Ovary (tissue), 9 donors: Measurements from ENCODE around the gene UST. TPM values are rescaled to one million over a fixed set of nuclear protein-coding genes. Genes with fewer than 3 reads are reported as not detected.

Source experiments
- DNase-seq, 5 donors: peaks; one replicate each; pipeline ENCODE4 v3.0.0-alpha.2; 2019 to 2020
- H3K27ac ChIP-seq, 2 donors: fragments of 200-600 bp; one replicate each; pipeline versions ENCODE4 v1.5.1 to v1.8.0; 2019 to 2022
- H3K27me3 ChIP-seq: fragments of 200-600 bp; one replicate; pipeline ENCODE4 v1.8.0; 2022
- H3K36me3 ChIP-seq: fragments of 200-600 bp; sonication (generic); one replicate; pipeline ENCODE4 v1.5.1; 2019
- H3K4me1 ChIP-seq: one replicate; pipeline ENCODE4 v1.8.1; 2013; ENCODE audit warnings: mild to moderate bottlenecking, moderate library complexity; ENCODE audit not compliant: insufficient read depth
- H3K4me3 ChIP-seq: fragments of 200-600 bp; sonication (generic); one replicate; pipeline ENCODE4 v1.5.1; 2017
- H3K9me3 ChIP-seq, 2 donors: fragments of 200-600 bp in 1 of 2; sonication (generic) in 1 of 2; one replicate each; pipeline versions ENCODE4 v1.5.1 to v1.8.1; 2013 to 2019; ENCODE audit warnings: mild to moderate bottlenecking in 1 of 2, moderate library complexity in 1 of 2
- CTCF ChIP-seq, 3 donors: fragments of 450-650 bp in 2 of 3; fragments of 200-600 bp in 1 of 3; IDR thresholded peaks; one replicate each; pipeline versions ENCODE4 v1.5.1 to v1.8.0; 2016 to 2022; ENCODE audit warnings: antibody characterized with exemption in 3 of 3, mild to moderate bottlenecking in 1 of 3
- EP300 ChIP-seq: sonication (generic); formaldehyde crosslinking; IDR thresholded peaks from one replicate; pipeline ENCODE4 v1.6.1; 2017; ENCODE audit warnings: antibody characterized with exemption
- POLR2A ChIP-seq: fragments of 450-650 bp; IDR thresholded peaks from one replicate; pipeline ENCODE4 v1.6.1; 2017; ENCODE audit warnings: antibody characterized with exemption, mild to moderate bottlenecking, moderate library complexity
- WGBS, 3 donors: extraction: QIAGEN DNeasy Blood & Tissue Kit in 1 of 3; methylation state at CpG; one replicate each; pipeline versions ENCODE4 v1.1.5 to v1.1.7; 2013 to 2017; 5-methylcytosine and 5-hydroxymethylcytosine counted together
- intact Hi-C, 4 donors: fragments of 100-400 bp; cut with DNase I; formaldehyde crosslinking; loops; one replicate each; pipeline versions ENCODE4 v1.11.0 to v1.15.1; 2022 to 2023
- polyA plus RNA-seq, 2 donors: library from polyadenylated mRNA; stranded (reverse); fragments of 200-250 nt in 1 of 2; fragments of 350-450 nt in 1 of 2; fragmentation: Illumina TruSeq in 1 of 2; extraction: RNeasy Lipid Tissue Mini Kit (QIAGEN cat#74804) in 1 of 2; gene quantifications; one replicate each; pipeline ENCODE4 v1.2.3, GENCODE V29; 2013 to 2014
- total RNA-seq, 7 donors: library from RNA; depleted of rRNA in 2 of 7; stranded (reverse); fragments of >200 nt in 2 of 7; fragmentation: NEBNext Ultra II Directional in 3 of 7; extraction: Animal tissue kit (Norgen Biotek cat#: 25700) in 3 of 7; gene quantifications; one replicate each; pipeline versions ENCODE4 v1.1.0 to v1.2.4, GENCODE V29; 2016 to 2023
- donor health status: DM: no; HTN: no; CAD: no; lungs with moderate emphysema.
- donor health status: DM: no; HTN: no; CAD: no.
- donor health status: Bipolar disorder and iron deficiency.
- donor health status: DM: yes; HTN: yes; CAD: no.
- donor health status: DM: no; HTN: no; CAD: no.
- donor health status: DM: yes; HTN: yes; CAD: no.

UST gene
- total and polyA plus RNA-seq, 9 donors = 11.8 to 20.1 (median 16.5) TPM

- H3K4me3 ChIP-seq = no peak overlapping the region
- H3K4me1 ChIP-seq = no peaks in the 10 kb centered on the region
- DNase-seq = no peak
- H3K9me3 ChIP-seq = no peaks in the 10 kb centered on the region
- H3K27ac ChIP-seq = no peak overlapping the region
- no peaks in the 10 kb centered on the region for H3K36me3 ChIP-seq
- H3K27me3 ChIP-seq = no peaks in the 10 kb centered on the region
- TF ChIP-seq CTCF (IDR thresholded peaks at IDR 0.05) = no peak
- no peak for TF ChIP-seq POLR2A
- TF ChIP-seq EP300 = no peak
- intact Hi-C loops = no loop called here
- 76 to 86% (median 84%) methylated on average over 8 of the region's 8 CpGs for whole genome bisulfite sequencing, 3 donors
These were observed 307.8 kb downstream of the UST start for GRCh38 chr6:149054559-149055194.

- Histone ChIP-seq H3K27ac (no peak overlapping the region), H3K9me3 (no peaks in the 10 kb centered on the region), H3K36me3 (no peaks in the 10 kb centered on the region), H3K27me3 (no peaks in the 10 kb centered on the region), H3K4me3 (no peak overlapping the region), H3K4me1 (no peaks in the 10 kb centered on the region)
- no peak for TF ChIP-seq CTCF (IDR thresholded peaks at IDR 0.05)
- no peak for TF ChIP-seq EP300
- TF ChIP-seq POLR2A = no peak
- DNase-seq = no peak
- intact Hi-C loops = no loop called here
- 75 to 81% (median 79%) methylated on average over 5 of the region's 5 CpGs for WGBS, 3 donors
These were observed 308.5 kb downstream of the UST start for GRCh38 chr6:149055195-149055899.

- H3K4me3 ChIP-seq = no peak overlapping the region
- WGBS, 3 donors = 41 to 53% (median 45%) methylated on average over 4 of the region's 4 CpGs
- TF ChIP-seq POLR2A (no peak), EP300 (no peak), CTCF (IDR thresholded peaks at IDR 0.05) (no peak)
- no peaks in the 10 kb centered on the region for H3K27me3 ChIP-seq
- H3K36me3 ChIP-seq = no peaks in the 10 kb centered on the region
- no peak for DNase-seq
- H3K27ac ChIP-seq = no peak overlapping the region
- no peaks in the 10 kb centered on the region for H3K9me3 ChIP-seq
- intact Hi-C loops = no loop called here
- peaks cover 4% of the 10 kb centered on the region for H3K4me1 ChIP-seq
These were observed 310.1 kb downstream of the UST start for GRCh38 chr6:149056777-149057463.

GRCh38 chr6:149057464-149057840 lies 310.6 kb downstream of the UST start:
- DNase-seq = no peak
- Histone ChIP-seq H3K27ac (no peak overlapping the region), H3K27me3 (no peaks in the 10 kb centered on the region)

More at GRCh38 chr6:149057464-149057840, 310.6 kb downstream of the UST start:
- intact Hi-C loops = no loop called here
- 93 to 95% (median 93%) methylated on average over 1 of the region's 1 CpG for WGBS, 3 donors
- Histone ChIP-seq H3K4me1 (peaks cover 4% of the 10 kb centered on the region), H3K9me3 (no peaks in the 10 kb centered on the region), H3K36me3 (no peaks in the 10 kb centered on the region), H3K4me3 (no peak overlapping the region)
- TF ChIP-seq POLR2A (no peak), CTCF (IDR thresholded peaks at IDR 0.05) (no peak), EP300 (no peak)
